ENCODE results near the gene PPP1CA.

PPP1CA gene

DNA sequence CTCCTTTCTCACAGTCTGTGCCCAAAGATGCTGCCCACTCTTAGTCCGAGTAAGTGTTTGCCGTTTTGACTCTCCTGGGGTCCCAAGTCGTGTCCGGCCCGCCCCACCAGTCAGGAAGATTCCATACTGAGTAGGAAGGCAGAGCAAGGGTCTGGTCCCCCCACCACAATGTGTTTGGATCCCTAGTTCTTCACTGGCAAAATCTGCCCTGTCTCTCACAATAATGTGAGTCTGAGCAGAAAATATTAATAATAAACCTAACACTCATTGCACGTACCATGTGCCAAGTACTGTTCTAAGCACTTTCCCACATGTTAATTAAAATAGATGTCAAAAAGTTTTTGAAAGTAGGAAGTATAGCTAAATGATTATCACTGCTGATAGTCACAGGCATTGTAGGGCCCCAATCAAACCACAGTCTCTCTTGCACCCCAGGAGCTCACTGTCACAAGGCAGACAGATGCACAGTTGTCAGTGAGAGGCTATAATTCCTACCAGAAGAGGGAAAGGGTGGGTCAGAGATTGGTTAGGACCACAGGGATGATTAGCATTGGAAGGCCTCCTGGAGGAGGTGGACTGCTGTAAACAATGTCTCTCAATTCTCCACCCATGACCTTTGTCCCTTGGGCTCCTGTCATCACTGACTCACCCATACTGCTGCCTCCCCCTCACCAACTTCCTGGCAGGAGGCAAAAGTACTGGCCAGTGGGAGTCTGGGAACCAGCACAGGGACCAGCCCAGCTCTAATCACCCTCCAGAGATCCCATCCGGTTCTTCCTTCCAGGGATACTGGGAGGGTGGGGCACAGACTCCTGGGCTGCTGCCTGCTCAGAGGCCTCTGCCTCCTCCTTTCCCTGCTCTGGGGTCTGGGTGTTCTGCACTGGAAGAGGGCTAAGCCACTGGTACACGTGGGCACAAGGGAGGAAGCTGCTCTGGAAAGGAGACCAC, 47.3 kb downstream of the PPP1CA start:
- in situ Hi-C loops (cut with MboI; ENCODE audit: low sequenced_read_pairs) = no loop called here

DNA sequence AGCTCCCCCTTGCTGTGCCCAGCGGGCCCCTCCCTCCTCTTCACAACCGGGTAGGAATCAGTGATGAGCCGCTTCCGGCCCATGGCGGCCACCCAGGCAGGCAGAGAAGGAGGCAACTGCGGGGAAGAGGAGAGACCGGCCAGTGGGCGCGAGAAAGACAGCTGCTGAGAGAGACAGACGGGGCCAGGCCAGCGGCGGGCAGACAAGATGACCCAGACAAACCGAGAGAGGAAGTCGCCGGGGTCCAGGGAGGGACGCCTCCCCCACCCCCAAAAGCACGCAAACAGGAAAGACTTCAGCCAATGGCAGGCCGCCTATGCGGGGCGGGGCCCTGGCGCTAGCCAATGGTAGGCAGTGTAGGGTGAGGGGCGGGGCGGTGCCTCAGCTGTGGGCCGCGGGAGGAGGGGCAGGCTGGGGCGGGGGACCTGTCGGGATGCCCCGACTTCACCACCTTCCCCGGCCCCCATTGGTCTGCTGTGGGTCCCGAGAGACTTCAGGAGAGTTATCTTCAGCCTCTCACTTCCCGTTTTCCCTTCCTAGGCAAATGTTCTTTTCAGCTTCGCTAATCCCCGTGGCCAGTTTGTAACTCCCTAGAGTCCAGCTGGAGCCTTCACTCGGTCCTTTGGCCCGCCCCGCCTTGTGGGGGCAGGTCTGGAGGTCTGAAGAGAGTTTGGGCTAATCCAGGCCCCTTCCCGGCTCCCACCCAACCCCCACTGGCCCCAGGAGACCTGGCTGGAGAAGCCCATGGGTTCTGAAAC, 48.2 kb downstream of the PPP1CA start, which contains the start of gene POLD4:
TSS of gene POLD4 (minus strand) at position 230 of the 758 bp plus-strand sequence. CDS start at position 83, 147 bp downstream.
- in situ Hi-C loops (cut with MboI; ENCODE audit: low sequenced_read_pairs) = no loop called here

DNA sequence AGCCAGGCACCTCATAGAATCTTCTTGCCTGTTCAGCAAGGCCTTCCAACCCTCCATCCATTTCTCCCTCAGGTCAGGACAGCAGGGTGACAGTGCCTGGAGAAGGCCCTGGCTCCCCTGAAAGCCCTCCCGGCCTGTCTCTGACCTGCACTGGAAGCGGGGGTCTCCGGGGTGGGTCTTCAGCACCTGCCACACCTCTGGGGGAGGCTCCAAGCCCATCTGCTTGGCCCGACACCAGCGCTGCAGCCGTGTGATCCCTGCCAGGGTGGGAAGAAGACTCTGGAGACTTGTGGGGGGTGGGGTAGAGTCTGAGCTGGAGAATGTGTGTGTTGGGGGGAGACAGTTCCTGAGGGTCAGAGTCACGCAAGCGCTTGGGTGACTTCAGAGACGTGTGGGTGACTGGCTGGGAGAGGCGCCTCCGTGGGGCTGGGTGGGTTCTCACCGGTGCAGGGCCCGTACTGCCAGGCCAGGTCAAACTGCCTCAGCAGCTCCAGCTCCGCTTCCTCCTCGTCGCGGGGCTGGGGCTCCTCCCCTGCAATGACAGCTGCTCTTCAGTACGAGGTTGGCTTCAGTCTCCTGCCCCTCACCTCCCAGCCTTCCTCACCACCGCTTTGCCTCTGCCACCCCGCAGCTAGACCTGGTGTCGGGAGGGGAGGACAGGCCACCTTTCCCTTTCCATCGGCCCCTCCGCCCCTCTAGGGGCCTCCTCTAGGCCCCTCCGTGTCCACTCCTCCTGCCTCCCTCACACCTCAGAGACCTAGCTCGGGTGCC, 48.9 kb downstream of the PPP1CA start:
- in situ Hi-C loops (cut with MboI; ENCODE audit: low sequenced_read_pairs) = no loop called here

DNA sequence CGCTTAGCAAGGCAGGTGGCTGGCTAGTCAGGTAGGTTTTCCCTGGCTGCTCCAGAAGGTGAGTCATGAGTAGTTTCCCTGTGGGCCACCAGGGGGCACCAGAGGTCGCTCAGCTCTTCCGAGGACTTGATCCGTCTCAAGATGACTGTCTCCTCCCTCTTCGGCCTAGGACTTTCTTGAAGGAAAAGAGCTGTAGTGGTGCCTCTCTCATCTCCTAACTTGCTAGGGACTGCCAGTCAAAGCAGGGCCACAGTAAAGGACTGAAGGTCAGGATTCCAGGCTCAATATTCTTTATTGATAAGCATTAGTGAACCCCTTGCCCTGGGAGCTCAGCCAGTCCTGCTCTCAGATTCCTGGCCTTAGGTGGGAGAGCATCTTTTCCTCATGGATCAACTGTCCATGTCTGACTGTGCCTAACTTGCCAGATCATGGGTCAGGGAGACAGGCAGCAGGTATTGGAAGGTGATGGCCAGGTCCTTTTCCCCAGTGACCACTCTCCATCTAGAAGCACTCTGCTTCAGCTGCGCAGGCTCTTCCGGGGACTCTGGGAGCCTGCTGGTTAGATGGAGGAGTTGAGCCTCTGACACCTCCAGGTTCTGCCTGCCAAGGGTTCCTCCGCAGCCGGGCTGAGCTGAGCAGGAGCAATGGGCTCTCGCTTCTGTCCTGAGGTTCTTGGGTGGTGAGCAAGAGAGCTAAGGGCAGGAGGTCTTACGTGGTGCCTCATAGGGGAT, 50.2 kb downstream of the PPP1CA start:
- in situ Hi-C loops (cut with MboI; ENCODE audit: low sequenced_read_pairs) = no loop called here

DNA sequence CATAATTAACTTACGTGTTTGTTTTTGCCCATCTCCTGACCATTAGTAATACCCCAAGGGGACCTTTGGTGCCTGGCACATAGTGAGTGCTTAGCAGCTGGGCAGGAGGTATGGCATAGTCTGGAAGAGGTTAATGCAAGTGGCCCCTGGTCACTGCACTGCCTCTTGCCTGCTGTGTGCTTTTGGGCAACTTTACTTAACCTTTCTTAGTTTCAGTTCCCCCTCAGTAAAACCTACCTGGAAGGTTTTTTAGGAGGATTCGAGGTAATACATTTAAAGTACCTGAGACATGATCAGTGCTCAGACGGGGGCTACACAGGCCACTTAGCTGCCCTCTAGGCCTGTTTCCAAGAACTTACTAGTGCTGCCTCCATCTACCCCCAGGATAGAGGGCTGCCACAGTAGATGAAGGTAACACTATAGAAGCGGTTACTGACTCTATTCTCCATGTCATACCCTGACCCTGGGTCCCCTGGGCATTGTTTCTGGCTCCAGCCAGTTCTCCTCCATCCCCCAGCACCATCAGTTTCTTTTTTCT, 51.7 kb downstream of the PPP1CA start:
- in situ Hi-C loops (cut with MboI; ENCODE audit: low sequenced_read_pairs) = no loop called here

DNA sequence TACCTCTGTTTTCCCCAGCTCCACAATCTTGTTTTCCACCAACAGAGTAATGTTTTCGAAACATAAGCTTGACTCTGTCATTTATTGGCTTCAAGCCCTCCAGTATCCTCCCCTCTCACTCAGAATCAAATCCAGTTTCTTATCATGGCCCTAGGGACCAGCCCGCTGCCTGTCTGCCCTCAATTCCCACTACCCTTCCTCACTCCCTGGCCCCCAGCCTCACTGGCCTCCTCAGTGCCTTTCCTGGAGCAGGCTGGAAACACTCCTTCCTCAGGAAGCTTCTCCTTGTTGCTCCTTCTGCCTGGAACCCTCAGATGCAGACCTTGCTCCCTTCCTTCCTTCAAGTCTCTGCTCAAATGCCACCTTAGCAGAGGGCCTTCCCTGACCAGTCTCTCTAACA, 52.2 kb downstream of the PPP1CA start:
- in situ Hi-C loops (cut with MboI; ENCODE audit: low sequenced_read_pairs) = no loop called here

DNA sequence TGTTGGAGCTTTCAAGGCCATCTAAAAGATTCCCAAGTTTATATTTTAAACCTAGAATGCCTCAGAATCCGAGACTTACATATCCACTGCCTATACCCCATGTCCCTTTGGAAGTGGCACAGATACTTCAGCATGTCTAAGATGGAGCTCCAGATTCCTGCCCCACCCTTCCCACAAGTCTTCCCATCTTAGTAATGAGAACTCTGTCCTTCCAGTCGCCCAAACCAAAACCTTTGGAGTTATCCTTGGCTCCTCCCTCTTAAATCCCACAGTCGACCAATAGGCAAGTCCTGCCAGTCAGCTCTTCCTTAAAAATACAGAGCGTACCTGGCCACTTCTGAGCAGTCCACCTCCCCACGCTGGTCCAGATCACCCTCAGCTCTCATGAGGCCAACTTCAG, 52.6 kb downstream of the PPP1CA start:
- in situ Hi-C loops (cut with MboI; ENCODE audit: low sequenced_read_pairs) = no loop called here

Data from HL-60/S4 (cell line).